HG03045 (cell line): ENCODE data around the gene MAP1LC3B.

ENCODE experiments used
- ATAC-seq: cut with Tn5 transposase; IDR thresholded peaks from one replicate; pipeline ENCODE4 v1.9.1; 2021; ENCODE audit warnings: mild to moderate bottlenecking, moderate library complexity; ENCODE audit not compliant: unreplicated experiment

MAP1LC3B gene

DNA sequence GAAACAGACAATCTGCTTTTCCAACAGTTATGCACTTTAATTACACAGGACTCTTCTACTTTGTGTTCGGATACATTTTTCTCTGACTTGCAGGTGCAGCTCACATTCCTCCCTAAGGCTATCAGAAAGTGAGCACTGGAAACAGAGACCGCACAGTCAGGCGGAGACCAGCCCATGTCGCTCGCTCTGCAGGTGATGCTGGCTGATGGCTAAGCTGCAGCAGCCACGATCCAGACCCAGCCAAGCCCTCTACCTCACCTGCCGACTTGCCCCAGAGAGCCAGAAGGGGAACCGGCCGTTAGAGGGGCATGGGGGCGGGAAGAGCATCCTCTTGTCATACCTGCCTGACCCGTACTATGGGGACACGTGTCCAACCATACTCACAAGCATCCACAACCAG is 33.8 kb downstream of the MAP1LC3B start:
- ATAC-seq = no peak

DNA sequence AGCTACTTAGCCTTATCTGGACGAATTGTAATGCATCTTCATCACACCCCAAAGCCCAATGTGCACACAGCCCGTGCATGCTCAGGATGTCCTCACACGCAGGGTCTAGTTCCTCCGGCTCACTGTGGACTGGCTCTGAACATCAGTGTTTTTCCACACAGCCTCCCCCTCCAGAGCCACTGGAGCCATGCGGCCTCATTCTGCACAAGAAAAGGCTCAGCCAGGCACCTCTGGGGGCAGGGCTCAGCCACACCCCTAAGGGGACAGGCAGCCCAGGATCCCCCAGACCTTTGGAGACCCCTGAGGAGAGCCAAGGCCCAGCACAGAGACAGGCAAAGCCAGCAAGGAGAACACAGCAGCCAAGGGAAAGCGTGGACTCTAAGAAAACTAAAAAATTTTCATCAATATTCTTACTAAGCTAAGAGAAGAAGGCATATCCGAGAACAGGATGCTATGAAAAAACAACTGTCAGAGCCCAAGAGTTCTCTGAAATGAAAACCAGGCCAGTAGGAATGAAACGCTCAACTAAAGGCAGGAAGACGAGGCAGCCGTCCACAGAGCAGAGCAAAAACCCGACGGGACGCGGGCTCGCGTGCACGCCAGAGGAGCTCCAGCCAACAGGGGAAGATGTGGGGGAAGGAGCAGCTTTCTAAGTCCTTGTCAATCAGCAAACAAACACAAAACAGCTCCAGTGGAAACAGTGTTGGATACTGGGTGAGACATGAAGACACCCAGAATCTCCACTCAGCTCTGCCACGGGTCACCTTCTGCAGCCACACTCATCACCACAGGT is 34.5 kb downstream of the MAP1LC3B start:
- no peak for ATAC-seq

DNA sequence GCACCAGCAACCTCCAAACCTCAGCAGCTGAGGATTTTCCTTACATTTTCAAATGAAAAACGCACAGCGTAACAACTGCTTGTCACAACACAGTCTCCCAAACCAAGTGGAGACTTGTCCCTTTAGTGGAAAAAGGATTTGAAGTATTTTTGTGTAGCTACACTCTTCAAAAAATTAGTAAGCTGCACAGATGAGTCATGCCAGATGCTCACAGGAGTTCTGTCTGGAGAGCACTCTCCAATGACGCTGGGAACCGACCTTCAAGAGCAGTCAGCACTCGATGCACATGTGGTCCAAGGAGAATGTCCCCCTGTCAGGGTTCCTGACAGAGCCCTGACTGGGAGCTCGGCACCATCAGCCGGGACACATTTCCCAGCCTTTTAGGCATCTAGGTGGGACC is 39.8 kb downstream of the MAP1LC3B start:
- no peak for ATAC-seq

DNA sequence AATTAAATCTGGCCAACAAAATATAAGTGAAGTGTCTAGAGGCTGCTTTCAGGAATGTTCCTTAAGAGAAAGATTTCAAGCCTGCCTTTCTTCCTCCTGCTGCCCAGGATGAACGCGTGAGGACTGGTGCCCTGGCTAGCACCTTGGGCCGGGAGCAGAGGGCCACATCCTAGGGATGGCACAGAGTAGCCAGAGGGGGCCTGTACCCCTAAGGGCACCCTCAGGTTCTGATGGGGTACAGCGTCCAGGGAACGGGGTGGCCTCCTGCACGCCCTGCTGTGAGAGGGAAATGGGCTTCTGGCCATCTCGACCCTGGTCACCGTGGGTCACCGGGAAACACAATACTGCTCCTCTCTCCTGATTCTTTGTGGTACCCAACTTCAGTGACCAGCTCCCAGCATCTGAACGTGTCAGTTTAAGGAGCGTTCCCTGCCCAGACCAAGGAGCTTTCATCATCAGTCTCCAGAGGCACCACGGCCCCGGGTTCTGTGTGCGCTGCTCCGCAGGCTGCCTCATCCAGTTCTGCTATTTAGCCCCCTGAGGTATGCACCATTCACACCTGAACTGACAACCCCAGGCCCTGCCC is 40.3 kb downstream of the MAP1LC3B start:
- no peak for ATAC-seq

DNA sequence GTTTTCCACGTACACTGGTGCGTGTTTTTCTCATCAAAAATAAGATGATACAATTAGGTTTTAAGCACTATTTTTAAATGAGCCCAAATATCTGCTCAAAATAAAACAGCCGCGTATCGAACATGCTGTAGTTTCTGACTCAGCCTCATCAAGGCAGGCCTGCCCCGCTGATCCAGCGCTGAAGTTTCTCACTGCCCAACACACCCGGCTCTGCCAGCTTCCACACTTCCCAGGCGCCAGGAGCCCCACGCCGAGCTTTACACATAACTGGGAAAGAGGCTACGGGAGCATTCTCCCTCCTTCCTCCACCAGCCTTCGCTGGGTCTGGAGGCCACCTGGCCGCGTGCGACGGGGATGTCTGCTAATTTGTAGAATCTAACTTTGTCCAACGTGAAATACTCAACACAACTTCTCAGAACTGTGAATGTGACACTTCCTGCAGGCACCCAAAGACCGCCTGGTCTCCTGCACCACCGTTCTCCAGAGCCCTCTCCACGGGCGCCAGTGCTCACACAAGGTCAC is 42.1 kb downstream of the MAP1LC3B start:
- no peak for ATAC-seq

DNA sequence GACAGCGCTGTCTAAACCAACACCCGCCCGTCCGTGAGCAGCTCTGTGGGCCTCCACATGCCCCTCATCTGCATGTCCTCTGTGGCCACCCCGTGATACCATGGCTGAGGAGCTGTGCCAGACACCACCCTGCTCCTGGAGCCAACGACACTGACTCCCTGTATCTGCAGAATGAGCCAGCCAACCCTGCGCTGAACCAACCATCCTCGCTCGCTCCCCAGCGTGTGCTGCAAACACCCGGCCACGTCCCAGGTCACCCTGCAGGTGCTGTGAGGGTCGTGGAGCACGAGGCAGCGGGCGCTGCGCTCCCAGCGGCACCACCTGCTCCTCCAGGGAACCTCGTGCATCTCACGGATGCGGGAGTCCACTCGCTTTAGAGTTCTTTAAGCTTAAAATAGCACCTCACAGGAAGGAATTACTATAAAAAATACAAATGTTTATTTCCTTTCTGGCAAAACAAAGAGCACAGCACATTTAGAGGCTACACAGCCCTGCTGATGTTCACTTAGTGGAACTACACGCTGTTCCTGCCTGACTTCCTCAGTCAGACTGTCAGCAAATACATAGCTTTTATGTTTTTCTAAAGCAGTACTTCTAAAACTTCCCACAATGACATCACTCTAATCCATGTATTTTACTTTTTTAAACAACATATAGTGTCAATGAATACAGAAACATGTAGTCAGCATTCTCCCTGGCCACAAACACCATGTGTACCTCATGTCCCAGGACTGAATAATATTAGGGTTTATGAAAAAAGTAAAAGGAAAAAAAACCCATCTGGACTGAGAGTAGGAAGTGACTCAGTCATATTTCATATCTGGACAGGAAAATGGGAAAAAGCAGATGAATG is 43.5 kb downstream of the MAP1LC3B start:
- ATAC-seq = no peak

DNA sequence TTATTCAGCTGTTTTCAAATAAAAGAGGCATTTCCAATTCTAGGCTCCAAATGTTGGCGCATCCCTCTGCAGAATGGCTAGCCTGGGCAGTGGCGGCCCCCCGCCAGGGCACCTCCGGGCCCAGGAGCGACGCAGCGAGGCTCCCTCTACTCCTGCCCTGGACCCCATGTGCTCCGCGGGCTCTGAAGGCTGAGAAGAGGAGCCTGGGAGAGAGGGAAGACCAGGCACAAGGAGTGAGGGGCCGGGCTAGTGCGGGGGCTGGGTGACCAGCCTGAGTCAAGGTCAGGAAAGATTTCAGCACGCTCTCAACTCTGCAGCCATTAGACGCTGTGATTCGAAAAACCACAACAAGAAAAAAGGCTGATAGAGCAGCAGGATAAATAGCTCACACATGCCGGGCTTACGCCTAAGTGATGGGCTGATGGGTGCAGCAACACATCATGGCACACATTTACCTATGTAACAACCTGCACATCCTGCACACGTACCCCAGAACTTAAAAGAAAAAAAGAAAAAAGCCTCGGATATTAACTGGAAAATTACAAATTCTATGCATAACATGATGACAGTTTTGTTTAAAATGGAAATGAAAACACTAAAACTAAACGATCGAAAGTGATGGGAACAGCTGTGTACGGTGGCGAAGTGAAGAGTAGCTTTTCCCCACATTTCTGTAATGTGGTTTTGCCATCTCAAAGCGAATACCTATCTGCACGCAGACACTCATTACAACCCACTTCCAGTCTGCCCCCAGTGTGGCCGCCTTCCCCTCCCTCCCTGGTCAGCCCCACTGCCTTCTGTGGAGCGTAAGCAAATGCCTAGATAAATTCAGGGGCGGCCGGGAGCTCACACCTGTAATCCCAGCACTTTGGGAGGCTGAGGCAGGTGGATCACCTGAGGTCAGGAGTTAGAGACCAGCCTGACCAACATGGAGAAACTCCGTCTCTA is 44.4 kb downstream of the MAP1LC3B start:
- ATAC-seq = no peak

DNA sequence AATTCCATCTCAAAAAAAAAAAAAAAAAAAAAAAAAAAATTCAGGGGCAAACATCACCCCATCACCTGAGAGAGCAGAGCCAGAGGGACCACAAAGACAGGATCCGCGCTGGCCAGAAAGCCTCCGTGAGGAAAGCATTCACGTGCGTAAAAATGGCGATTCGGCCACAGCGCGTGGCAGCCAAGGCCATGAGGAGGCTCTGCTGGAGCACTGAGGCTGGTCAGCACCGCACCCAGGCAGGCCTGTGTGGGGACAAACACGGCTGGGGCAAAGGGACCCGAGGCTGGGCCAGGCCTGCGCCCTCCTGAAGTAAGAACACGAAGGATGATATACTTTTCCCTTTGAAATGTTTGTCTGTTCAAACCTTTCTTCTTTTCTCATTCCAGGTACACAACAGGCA is 45.2 kb downstream of the MAP1LC3B start:
- ATAC-seq = no peak

DNA sequence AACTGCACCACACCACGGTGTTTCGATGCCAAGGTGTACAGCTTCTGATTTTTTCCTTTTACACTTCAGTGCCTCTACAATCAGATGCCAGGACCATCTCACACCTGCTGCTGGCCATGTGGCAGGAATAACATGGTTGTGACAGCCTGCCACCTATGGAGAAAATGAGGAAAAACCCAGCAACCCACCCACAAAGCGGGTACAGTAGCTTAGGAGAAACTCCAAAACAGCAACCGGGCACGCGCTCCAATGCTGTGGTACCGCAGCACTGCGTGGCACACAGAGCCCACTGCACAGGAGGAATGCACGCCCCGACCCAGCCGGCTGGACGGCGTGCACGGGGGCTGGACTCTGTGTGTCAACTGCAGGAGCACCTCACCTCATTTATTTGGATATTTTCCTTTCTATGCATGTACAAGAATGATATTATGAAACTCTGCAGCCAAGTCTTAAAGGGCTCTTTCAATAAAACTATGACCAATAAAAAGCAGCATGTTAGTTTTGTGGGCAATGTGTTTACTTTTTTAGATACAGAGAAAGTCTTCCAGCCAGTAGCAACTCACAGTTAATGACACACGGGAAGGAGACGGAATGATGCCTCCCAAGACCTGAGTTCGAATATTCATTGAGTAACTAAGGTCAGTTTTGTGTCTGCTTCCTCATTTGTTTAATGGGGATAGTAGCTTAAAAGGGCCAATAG is 45.9 kb downstream of the MAP1LC3B start:
- no peak for ATAC-seq

DNA sequence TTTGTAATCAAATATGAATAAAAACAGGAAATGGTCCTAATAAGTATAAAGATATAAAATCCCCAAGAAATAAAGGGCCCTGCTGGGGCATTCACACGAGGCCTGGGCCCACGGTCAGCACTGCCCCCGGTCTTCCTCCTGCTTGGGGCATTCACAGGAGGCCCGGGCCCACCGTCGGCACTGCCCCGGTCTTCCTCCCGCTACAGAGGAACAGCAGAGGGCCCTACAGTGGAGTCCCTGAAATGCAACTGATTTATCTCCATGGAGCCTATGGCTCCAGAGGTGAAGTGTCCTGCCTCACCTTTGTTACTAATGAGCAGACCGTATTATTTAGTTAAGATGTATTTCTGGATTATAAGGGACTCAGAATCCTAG is 46.5 kb downstream of the MAP1LC3B start:
- ATAC-seq = no peak

DNA sequence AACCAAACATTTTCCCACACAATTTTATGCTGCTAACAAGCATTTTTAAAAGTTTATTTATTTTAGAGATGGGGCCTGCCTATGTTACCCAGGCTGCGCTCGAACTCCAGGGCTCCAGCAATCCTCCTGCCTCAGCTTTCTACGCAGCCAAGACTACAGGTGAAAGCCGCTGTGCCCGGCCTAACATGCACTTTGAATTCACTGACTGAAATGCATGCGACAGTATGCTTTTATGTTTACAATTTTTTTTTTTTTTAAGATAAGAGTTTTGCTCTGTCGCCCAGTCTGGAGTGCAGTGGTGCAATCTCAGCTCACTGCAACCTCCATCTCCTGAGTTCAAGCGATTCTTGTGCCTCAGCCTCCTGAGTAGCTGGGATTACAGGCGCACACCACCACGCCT is 47.8 kb downstream of the MAP1LC3B start:
- no peak for ATAC-seq

DNA sequence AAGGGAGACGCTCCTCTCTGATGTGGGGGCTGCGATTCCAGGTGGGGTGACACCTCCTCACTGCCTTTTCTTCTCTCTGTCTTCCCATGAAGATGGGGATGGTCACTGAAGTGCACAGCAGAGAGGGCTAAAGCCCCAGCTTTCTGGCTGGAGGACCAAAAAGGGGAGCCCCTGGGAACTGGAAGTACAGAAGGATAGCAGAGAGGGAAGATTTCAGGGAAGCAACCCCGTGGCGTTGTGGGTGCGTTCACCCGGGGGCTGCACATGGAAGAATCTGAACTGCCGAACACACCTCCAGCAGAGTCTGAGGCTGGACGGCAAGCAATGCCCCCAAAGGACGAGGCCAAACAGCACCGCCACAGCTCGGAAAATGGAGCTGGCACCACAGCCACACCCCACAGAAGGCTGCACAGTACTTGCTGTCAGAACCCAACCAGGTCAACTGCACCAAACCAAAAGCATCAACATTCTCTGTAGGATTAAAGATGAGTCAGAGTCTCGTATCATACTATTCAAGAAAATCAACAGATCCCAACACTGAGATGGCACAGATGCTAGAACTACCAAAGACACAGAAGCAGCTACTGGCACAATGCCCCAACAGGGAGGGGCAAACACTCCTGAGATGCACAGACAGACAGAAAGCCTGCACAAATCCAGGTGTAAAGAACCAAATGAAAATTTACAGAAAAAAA is 49.9 kb downstream of the MAP1LC3B start:
- no peak for ATAC-seq

DNA sequence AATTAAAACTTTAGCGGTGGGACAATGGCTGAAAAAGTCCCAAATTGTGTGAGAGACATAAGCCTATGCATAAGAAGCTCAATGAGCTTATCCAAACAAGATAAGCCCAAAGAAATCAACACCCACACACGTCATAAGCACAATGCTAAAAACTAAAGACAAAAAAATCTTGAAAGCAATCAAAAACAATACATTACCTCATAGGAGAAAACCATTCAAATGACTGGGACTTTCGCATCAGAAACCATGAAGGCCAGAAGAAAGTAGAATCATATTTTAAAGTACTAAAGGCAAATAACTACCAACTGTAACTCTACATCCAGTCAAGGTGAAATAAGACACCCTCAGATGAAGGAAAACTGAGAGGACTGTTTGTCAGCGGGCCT is 50.4 kb downstream of the MAP1LC3B start:
- ATAC-seq = no peak

DNA sequence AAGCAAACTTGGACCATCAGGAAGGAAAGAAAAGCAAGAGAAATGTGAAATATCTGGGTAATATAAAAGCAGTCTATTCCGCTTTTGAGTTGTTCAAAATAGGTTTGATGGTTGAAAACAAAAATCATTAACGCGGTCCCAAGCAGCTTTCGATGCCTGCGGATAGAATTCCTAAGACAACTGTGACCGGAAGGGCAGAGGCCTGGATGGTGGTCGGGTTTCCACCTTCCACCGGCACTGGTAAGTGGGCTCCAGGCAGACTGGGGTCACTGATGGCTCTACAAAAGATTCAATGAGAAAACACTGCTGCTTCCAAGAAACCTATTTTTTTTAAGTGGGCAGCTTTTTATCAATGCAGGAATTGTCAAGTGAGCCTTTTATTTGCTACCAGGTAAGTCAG is 50.9 kb downstream of the MAP1LC3B start:
- no peak for ATAC-seq

DNA sequence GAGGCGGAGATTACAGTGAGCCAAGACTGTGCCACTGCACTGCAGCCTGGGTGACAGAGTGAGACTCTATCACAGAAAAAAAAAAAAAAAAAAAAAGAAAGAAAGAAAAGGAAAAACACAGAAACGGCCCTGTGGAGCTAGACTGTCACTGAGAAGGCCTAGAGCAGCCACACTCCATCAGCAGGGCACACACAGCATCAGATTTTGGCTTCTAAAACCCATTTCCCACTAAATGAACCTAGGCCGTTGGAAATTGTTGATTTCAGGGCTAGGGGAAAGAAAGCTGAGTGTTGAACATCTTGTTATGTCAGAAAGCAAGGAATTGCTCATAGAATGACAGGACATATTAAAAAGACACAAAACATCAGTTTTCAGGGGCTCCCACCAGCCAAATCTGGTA is 51.8 kb downstream of the MAP1LC3B start:
- no peak for ATAC-seq

DNA sequence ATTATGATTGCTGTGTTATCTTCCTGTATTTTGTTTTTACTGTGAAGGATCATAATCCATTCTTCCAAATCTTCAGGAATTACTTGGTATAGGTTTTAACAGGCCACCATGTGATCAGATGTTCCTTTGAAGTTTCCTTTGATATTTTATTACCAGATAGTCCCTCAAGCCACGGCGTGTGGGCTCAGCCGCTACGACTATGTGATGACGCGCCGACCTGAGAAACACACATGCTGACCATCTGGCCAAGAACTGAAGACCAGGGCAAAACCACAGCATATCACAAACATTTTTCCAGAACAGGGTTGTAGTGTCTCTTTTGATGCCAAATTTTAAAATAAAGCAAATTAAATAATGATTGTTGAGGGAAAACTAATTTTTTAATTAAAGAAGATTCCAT is 53.4 kb downstream of the MAP1LC3B start:
- no peak for ATAC-seq

DNA sequence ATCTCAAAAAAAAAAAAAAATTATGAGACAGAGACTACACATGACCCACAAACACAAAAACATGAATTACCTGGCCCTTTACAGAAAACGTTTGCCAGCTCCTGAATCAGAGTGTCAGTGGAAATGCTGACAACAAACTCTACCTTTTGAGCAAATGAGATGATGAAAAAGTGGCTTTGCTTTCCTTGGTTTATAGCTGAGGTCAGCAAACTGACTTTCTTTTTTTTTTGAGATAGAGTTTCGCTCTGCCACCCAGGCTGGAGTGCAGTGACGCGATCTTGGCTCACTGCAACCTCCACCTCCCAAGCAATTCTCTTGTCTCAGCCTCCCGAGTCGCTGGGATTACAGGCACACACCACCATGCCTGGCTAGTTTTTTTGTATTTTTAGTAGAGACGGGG is 54.3 kb downstream of the MAP1LC3B start:
- ATAC-seq = no peak

DNA sequence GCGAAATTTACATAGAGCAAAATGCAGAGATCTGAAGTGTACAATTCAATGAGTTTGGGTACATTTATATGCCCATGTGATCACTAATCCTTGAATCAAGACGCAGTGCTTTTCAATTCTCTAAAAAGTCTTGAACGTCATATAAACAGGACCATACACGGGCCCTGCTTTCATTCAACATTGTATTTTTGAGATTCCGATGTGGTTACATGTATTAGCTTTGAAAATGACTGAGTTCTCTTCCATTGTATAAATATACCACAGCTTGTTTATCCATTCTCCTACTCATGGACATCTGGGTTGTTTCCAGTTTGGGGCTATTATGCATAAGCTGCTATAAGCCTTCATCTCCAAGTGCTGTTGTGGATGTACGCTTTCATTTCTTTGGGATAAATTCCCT is 55.2 kb downstream of the MAP1LC3B start:
- ATAC-seq = no peak

DNA sequence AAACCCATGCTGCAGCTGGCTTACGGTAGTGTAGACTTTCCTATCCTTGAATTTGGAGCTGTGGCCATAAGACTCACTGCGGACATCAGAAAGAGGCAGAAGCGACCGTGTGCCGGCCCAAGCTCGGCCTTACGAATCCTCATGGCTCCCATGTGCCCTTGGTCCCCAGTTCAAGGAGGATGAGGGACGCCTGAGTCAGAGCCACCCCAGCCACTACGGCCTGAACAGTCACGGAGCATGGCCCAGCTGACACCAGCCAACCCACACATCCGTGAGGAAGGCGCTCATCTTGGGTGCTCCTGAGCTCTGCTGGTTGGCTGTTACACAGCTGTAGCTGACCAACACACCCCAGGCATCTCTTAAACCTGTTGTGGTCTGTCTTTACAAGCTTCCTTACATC is 56.7 kb downstream of the MAP1LC3B start:
- ATAC-seq = no peak
